Neural crest cell (in vitro differentiated cells): ENCODE results near the gene KCNF1. TPM values are rescaled to one million over a fixed set of nuclear protein-coding genes. Genes with fewer than 3 reads are reported as not detected.

ENCODE experiments used
- DNase-seq: peaks from one replicate; pipeline ENCODE4 v3.0.0; 2021; ENCODE audit warnings: low read depth, mixed read lengths, low spot score
- H3K27ac Mint-ChIP-seq: one replicate; pipeline ENCODE4 v1.8.0; 2021; ENCODE audit warnings: mild to moderate bottlenecking, mixed read lengths; ENCODE audit not compliant: unreplicated experiment
- H3K27me3 Mint-ChIP-seq: 2 replicates; pipeline ENCODE4 v1.8.0; 2021; ENCODE audit warnings: low read depth, mild to moderate bottlenecking, mixed read lengths
- H3K36me3 Mint-ChIP-seq: 2 replicates; pipeline ENCODE4 v1.8.0; 2021; ENCODE audit warnings: low read depth, mild to moderate bottlenecking, mixed read lengths
- H3K4me1 Mint-ChIP-seq: 2 replicates; pipeline ENCODE4 v1.8.0; 2021; ENCODE audit warnings: mixed read lengths
- H3K4me3 Mint-ChIP-seq: one replicate; pipeline ENCODE4 v1.8.0; 2021; ENCODE audit warnings: mild to moderate bottlenecking, mixed read lengths
- H3K9me3 Mint-ChIP-seq: 2 replicates; pipeline ENCODE4 v1.8.0; 2021; ENCODE audit warnings: mixed read lengths
- CTCF ChIP-seq: fragments of 200-600 bp; sonication (generic); conservative IDR thresholded peaks from 2 replicates; pipeline ENCODE4 v1.5.0; 2021; ENCODE audit warnings: antibody characterized with exemption, mild to moderate bottlenecking
- total RNA-seq: library from RNA; stranded (reverse); gene quantifications from 2 replicates; pipeline ENCODE4 v1.2.1, GENCODE V29; 2021

The KCNF1 gene
- total RNA-seq, 1 donor from 2014 or later: 1.1 TPM

- Mint-ChIP-seq H3K36me3 (no peaks in the 10 kb centered on the region), H3K4me3 (no peak overlapping the region), H3K27me3 (peaks cover 31% of the 10 kb centered on the region), H3K9me3 (no peaks in the 10 kb centered on the region), H3K27ac (no peak overlapping the region), H3K4me1 (peaks cover 17% of the 10 kb centered on the region)
- no peak for TF ChIP-seq CTCF
- no peak for DNase-seq
Observed at GRCh38 chr2:10892316-10892715, 19.4 kb upstream of the KCNF1 start.

GRCh38 chr2:10892796-10893350 lies 18.9 kb upstream of the KCNF1 start:
- H3K4me3 Mint-ChIP-seq: no peak overlapping the region
- no peaks in the 10 kb centered on the region for H3K9me3 Mint-ChIP-seq
- peaks cover 31% of the 10 kb centered on the region for H3K27me3 Mint-ChIP-seq
- H3K4me1 Mint-ChIP-seq: peaks cover 17% of the 10 kb centered on the region
- no peak for TF ChIP-seq CTCF
- no peak overlapping the region for H3K27ac Mint-ChIP-seq
- no peak for DNase-seq
- no peaks in the 10 kb centered on the region for H3K36me3 Mint-ChIP-seq

DNA sequence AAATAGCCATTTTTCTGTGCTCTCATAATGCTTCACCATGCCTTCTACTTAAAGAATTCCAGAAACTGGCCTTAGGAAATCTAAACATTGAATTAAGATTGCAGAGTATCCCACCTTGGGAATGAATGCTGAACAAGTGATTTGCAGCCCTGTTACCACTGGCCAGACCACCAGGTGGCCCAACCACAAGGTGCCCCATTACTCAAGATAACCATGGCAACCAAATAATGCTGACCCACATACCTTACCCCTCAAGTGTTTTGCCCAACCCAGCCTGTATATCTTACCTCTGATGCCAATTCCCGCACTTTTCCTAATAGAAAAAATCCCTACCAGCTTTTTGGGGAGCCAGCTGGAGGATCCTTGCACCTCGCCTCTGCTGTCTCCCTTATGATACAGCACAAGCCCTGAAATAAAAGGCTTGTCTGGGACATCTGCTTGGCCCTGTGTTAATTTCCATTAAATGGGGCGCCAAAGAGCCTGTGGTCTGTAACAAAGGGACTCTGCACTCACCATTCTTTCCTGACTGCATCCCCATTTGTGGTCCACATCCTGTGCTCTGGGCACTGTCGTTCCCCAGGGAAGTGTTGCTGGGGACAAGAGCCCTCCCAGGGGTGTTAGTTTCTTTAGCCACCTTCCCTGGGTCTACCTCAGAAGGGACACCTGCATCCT lies 17.3 kb upstream of the KCNF1 start:
- Mint-ChIP-seq H3K4me1 (peaks cover 17% of the 10 kb centered on the region), H3K27me3 (peaks cover 24% of the 10 kb centered on the region), H3K9me3 (no peaks in the 10 kb centered on the region), H3K36me3 (no peaks in the 10 kb centered on the region), H3K4me3 (no peak overlapping the region), H3K27ac (peak overlapping the region; percentile 27)
- no peak for TF ChIP-seq CTCF
- no peak for DNase-seq

DNA sequence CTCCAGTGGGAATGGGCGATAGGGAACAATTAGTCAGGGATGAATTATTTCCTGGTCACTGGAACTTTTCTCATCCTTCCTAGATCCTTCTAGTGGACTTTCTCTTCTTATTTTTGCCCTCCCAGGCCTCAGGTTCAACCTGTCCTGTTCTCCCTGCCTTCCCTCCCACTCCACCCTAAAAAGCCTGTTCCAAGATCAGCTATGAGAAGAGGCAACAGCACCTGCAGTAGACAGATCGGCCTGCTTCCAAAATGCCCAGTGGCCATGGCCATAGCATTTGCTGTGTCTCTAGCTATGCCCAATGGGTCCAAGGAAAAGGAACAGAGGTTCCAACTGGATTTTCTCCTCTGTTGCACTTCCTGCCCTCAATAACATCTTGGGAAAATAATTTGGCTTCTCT lies 16.5 kb upstream of the KCNF1 start:
- DNase-seq: no peak
- peaks cover 17% of the 10 kb centered on the region for H3K4me1 Mint-ChIP-seq
- peaks cover 22% of the 10 kb centered on the region for H3K27me3 Mint-ChIP-seq
- no peak overlapping the region for H3K27ac Mint-ChIP-seq
- no peak overlapping the region for H3K4me3 Mint-ChIP-seq
- no peaks in the 10 kb centered on the region for H3K9me3 Mint-ChIP-seq
- no peak for TF ChIP-seq CTCF
- H3K36me3 Mint-ChIP-seq: no peaks in the 10 kb centered on the region

- no peak overlapping the region for H3K27ac Mint-ChIP-seq
Observed at GRCh38 chr2:10897956-10898355, 13.8 kb upstream of the KCNF1 start.

More at GRCh38 chr2:10897956-10898355, 13.8 kb upstream of the KCNF1 start:
- no peak for DNase-seq
- peaks cover 6% of the 10 kb centered on the region for H3K27me3 Mint-ChIP-seq
- no peaks in the 10 kb centered on the region for H3K36me3 Mint-ChIP-seq
- H3K4me3 Mint-ChIP-seq: no peak overlapping the region
- peaks cover 22% of the 10 kb centered on the region for H3K4me1 Mint-ChIP-seq
- TF ChIP-seq CTCF: no peak
- H3K9me3 Mint-ChIP-seq: no peaks in the 10 kb centered on the region
